ENCODE data around the gene MRPL55.

- TF ChIP-seq, protein P1, sequence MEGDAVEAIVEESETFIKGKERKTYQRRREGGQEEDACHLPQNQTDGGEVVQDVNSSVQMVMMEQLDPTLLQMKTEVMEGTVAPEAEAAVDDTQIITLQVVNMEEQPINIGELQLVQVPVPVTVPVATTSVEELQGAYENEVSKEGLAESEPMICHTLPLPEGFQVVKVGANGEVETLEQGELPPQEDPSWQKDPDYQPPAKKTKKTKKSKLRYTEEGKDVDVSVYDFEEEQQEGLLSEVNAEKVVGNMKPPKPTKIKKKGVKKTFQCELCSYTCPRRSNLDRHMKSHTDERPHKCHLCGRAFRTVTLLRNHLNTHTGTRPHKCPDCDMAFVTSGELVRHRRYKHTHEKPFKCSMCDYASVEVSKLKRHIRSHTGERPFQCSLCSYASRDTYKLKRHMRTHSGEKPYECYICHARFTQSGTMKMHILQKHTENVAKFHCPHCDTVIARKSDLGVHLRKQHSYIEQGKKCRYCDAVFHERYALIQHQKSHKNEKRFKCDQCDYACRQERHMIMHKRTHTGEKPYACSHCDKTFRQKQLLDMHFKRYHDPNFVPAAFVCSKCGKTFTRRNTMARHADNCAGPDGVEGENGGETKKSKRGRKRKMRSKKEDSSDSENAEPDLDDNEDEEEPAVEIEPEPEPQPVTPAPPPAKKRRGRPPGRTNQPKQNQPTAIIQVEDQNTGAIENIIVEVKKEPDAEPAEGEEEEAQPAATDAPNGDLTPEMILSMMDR (IDR thresholded peaks at IDR 0.05 in 2 of 3, conservative IDR thresholded peaks at IDR 0.05 in 1 of 3; ENCODE audit: borderline replicate concordance in 1 of 3, insufficient read depth in 1 of 3, low read depth in 2 of 3, low read length in 2 of 3), result no peak
- TF ChIP-seq ZBTB33 (IDR thresholded peaks at IDR 0.05; ENCODE audit: extremely low read depth, insufficient replicate concordance, low read length) (no peak), POLR2AphosphoS5 (IDR thresholded peaks at IDR 0.05; ENCODE audit: low read depth, low read length) (no peak), POLR2A (IDR thresholded peaks at IDR 0.05; ENCODE audit: borderline replicate concordance, extremely low read depth, insufficient read depth, insufficient read length) (no peak), RAD21 (IDR thresholded peaks at IDR 0.05; ENCODE audit: low read depth) (no peak), YY1 (IDR thresholded peaks at IDR 0.05; ENCODE audit: extremely low read depth, insufficient replicate concordance, low read depth, low read length) (no peak), SP1 (IDR thresholded peaks at IDR 0.05; ENCODE audit: low read depth) (no peak), ZFX (IDR thresholded peaks at IDR 0.05) (peak; percentile 55), CEBPB (IDR thresholded peaks at IDR 0.05; ENCODE audit: low read depth) (no peak), EGR1 (IDR thresholded peaks at IDR 0.05; ENCODE audit: low read depth) (no peak), SIN3A (IDR thresholded peaks at IDR 0.05; ENCODE audit: low read depth) (0 out of 2 replicates have a peak, but pooled peaks have one; percentile 34), REST (IDR thresholded peaks at IDR 0.05; ENCODE audit: low read depth) (no peak)
- TF ChIP-seq, protein P2, sequence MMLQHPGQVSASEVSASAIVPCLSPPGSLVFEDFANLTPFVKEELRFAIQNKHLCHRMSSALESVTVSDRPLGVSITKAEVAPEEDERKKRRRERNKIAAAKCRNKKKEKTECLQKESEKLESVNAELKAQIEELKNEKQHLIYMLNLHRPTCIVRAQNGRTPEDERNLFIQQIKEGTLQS (IDR thresholded peaks at IDR 0.05), result no peak
- TF ChIP-seq, protein P3, sequence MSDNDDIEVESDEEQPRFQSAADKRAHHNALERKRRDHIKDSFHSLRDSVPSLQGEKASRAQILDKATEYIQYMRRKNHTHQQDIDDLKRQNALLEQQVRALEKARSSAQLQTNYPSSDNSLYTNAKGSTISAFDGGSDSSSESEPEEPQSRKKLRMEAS (IDR thresholded peaks at IDR 0.05), result no peak
Observed at GRCh38 chr1:228082918-228083870, 25.9 kb downstream of the MRPL55 start.

Measured in HCT116 (cell line).